Measurements from ENCODE around the gene SCD. TPM values are rescaled to one million over a fixed set of nuclear protein-coding genes. Genes with fewer than 3 reads are reported as not detected.

SCD gene
- total RNA-seq, 2 experiments from 2014 or later = 1.7 TPM

GRCh38 chr10:100359030-100359432 is 12.0 kb downstream of the SCD start:
- no peak for DNase-seq
- Histone ChIP-seq H3K36me3 (ENCODE audit: insufficient read depth, low read length) (no peaks in the 10 kb centered on the region), H3K9me3 (ENCODE audit: control insufficient read depth in 1 of 2, insufficient read depth in 1 of 2, low read length in 2 of 2) (no peaks in the 10 kb centered on the region), H3K27me3 (ENCODE audit: control insufficient read depth in 1 of 2, insufficient read depth in 2 of 2, low read length in 2 of 2) (no peaks in the 10 kb centered on the region), H3K4me1 (ENCODE audit: insufficient read depth, low read length) (peaks cover 3% of the 10 kb centered on the region), H3K27ac (ENCODE audit: low read depth in 1 of 2, low read length in 2 of 2) (no peak overlapping the region), H3K4me3 (ENCODE audit: low read length) (no peak overlapping the region)
- no peaks in the 10 kb centered on the region for H3K9me3 Mint-ChIP-seq
- ATAC-seq (ENCODE audit: poor library complexity) = no peak
- H3K27ac Mint-ChIP-seq = no peak overlapping the region
- no peaks in the 10 kb centered on the region for H3K27me3 Mint-ChIP-seq
- intact Hi-C loops (cut with DNase I, micrococcal nuclease) = no loop called here
- CTCF ChIA-PET = interaction anchor here (1.0 kb wide), 1 partner anchor 11 kb away, joined by 3 read pairs; no protein-coding TSS in a partner anchor
- peaks cover 8% of the 10 kb centered on the region for H3K4me1 Mint-ChIP-seq (ENCODE audit: low read depth)
- H3K36me3 Mint-ChIP-seq (ENCODE audit: low read depth) = no peaks in the 10 kb centered on the region
- H3K4me3 Mint-ChIP-seq = no peak overlapping the region
- POLR2A ChIA-PET = interaction anchor here (0.8 kb wide), 1 partner anchor 11 kb away, joined by 5 read pairs; no protein-coding TSS in a partner anchor
- no peak for TF ChIP-seq CTCF (IDR thresholded peaks at IDR 0.05)

- H3K27me3 ChIP-seq (ENCODE audit: control insufficient read depth in 1 of 2, insufficient read depth in 2 of 2, low read length in 2 of 2) = no peaks in the 10 kb centered on the region
- no peak overlapping the region for H3K4me3 ChIP-seq (ENCODE audit: low read length)
- TF ChIP-seq CTCF (IDR thresholded peaks at IDR 0.05) = no peak
- H3K4me1 Mint-ChIP-seq (ENCODE audit: low read depth) = peaks cover 8% of the 10 kb centered on the region
- H3K27ac ChIP-seq (ENCODE audit: low read depth in 1 of 2, low read length in 2 of 2) = no peak overlapping the region
- DNase-seq = no peak
- POLR2A ChIA-PET = interaction anchor here (0.8 kb wide), 1 partner anchor 11 kb away, joined by 5 read pairs; no protein-coding TSS in a partner anchor
- no peaks in the 10 kb centered on the region for H3K27me3 Mint-ChIP-seq
- H3K36me3 Mint-ChIP-seq (ENCODE audit: low read depth) = no peaks in the 10 kb centered on the region
- H3K9me3 ChIP-seq (ENCODE audit: control insufficient read depth in 1 of 2, insufficient read depth in 1 of 2, low read length in 2 of 2) = no peaks in the 10 kb centered on the region
- H3K4me1 ChIP-seq (ENCODE audit: insufficient read depth, low read length) = peaks cover 3% of the 10 kb centered on the region
- intact Hi-C loops (cut with DNase I, micrococcal nuclease) = no loop called here
- H3K4me3 Mint-ChIP-seq = no peak overlapping the region
- no peaks in the 10 kb centered on the region for H3K36me3 ChIP-seq (ENCODE audit: insufficient read depth, low read length)
- CTCF ChIA-PET = interaction anchor here (1.0 kb wide), 1 partner anchor 11 kb away, joined by 3 read pairs; no protein-coding TSS in a partner anchor
- no peaks in the 10 kb centered on the region for H3K9me3 Mint-ChIP-seq
- H3K27ac Mint-ChIP-seq = no peak overlapping the region
- no peak for ATAC-seq (ENCODE audit: poor library complexity)
These were observed 12.6 kb downstream of the SCD start for GRCh38 chr10:100359529-100360150.

- TF ChIP-seq CTCF (IDR thresholded peaks at IDR 0.05) = no peak
- no peaks in the 10 kb centered on the region for H3K36me3 ChIP-seq (ENCODE audit: insufficient read depth, low read length)
- POLR2A ChIA-PET = no interaction called here
- H3K9me3 ChIP-seq (ENCODE audit: control insufficient read depth in 1 of 2, insufficient read depth in 1 of 2, low read length in 2 of 2) = no peaks in the 10 kb centered on the region
- Mint-ChIP-seq H3K27me3 (no peaks in the 10 kb centered on the region), H3K4me3 (no peak overlapping the region), H3K9me3 (no peaks in the 10 kb centered on the region), H3K27ac (no peak overlapping the region), H3K36me3 (ENCODE audit: low read depth) (no peaks in the 10 kb centered on the region), H3K4me1 (ENCODE audit: low read depth) (peaks cover 8% of the 10 kb centered on the region)
- DNase-seq = no peak
- intact Hi-C loops (cut with DNase I, micrococcal nuclease) = no loop called here
- H3K27ac ChIP-seq (ENCODE audit: low read depth in 1 of 2, low read length in 2 of 2) = no peak overlapping the region
- ATAC-seq (ENCODE audit: poor library complexity) = no peak
- CTCF ChIA-PET = interaction anchor here (1.0 kb wide), 1 partner anchor 10 kb away, joined by 3 read pairs; no protein-coding TSS in a partner anchor
- H3K27me3 ChIP-seq (ENCODE audit: control insufficient read depth in 1 of 2, insufficient read depth in 2 of 2, low read length in 2 of 2) = no peaks in the 10 kb centered on the region
- peaks cover 3% of the 10 kb centered on the region for H3K4me1 ChIP-seq (ENCODE audit: insufficient read depth, low read length)
- H3K4me3 ChIP-seq (ENCODE audit: low read length) = no peak overlapping the region
These were observed 13.2 kb downstream of the SCD start for GRCh38 chr10:100360234-100360633.
